GM12873 (cell line): ENCODE data around the gene TDRD12.

Experiments used
- CTCF ChIP-seq: IDR thresholded peaks from 2 replicates; pipeline ENCODE4 v1.5.1; 2012; ENCODE audit warnings: low read depth, mild to moderate bottlenecking, moderate library complexity, low read length, control low read depth; ENCODE audit not compliant: insufficient read depth; ENCODE audit errors: missing control alignments

TDRD12 gene

GRCh38 chr19:32675720-32676185 is 43.8 kb upstream of the TDRD12 start, which contains the start of gene RGS9BP:
TSS of gene RGS9BP (plus strand) at chr19:32675848. CDS start at chr19:32676264, 416 bp downstream.
- no peak for TF ChIP-seq CTCF

- no peak for TF ChIP-seq CTCF
These were observed 43.2 kb upstream of the TDRD12 start for GRCh38 chr19:32676186-32676894.

- TF ChIP-seq CTCF: no peak
These were observed 42.6 kb upstream of the TDRD12 start for GRCh38 chr19:32676895-32677359.

- TF ChIP-seq CTCF: no peak
These were observed 41.9 kb upstream of the TDRD12 start for GRCh38 chr19:32677657-32678056.

- no peak for TF ChIP-seq CTCF
These were observed 38.6 kb upstream of the TDRD12 start for GRCh38 chr19:32680986-32681385.

- TF ChIP-seq CTCF: no peak
These were observed 37.2 kb upstream of the TDRD12 start for GRCh38 chr19:32682317-32682716.

GRCh38 chr19:32686847-32687475 is 32.6 kb upstream of the TDRD12 start:
- no peak for TF ChIP-seq CTCF
